Mesendoderm (in vitro differentiated cells): ENCODE data around the gene BATF3.
"Not testable (repeated sequence)": the region's sequence is repeated elsewhere in the genome, so short reads cannot be mapped to it uniquely, and the experiment has no call there.

Experiments used
- DNase-seq: peaks from one replicate; pipeline ENCODE4 v3.0.0; 2013
- H2AK5ac ChIP-seq: 2 replicates; pipeline ENCODE4 v1.6.1; 2013; ENCODE audit warnings: low read length, inconsistent platforms
- H2BK120ac ChIP-seq: 2 replicates; pipeline ENCODE4 v1.6.1; 2013; ENCODE audit warnings: low read depth, mild to moderate bottlenecking, low read length, moderate library complexity, mixed read lengths
- H2BK15ac ChIP-seq: replicated peaks from 2 replicates; pipeline ENCODE4 v1.6.1; 2013; ENCODE audit warnings: low read depth, mild to moderate bottlenecking, moderate library complexity
- H2BK5ac ChIP-seq: 2 replicates; pipeline ENCODE4 v1.6.1; 2013; ENCODE audit warnings: low read length, inconsistent platforms
- H3K18ac ChIP-seq: 2 replicates; pipeline ENCODE4 v1.6.1; 2013; ENCODE audit warnings: mild to moderate bottlenecking, low read length, mixed read lengths
- H3K23ac ChIP-seq: one replicate; pipeline ENCODE4 v1.6.1; 2013; ENCODE audit warnings: low read length
- H3K27ac ChIP-seq: 2 replicates; pipeline ENCODE4 v1.5.1; 2013; ENCODE audit warnings: low read depth, mild to moderate bottlenecking, inconsistent platforms, low read length, moderate library complexity
- H3K27me3 ChIP-seq: 2 replicates; pipeline ENCODE4 v1.6.1; 2013; ENCODE audit warnings: low read length, control low read depth, mild to moderate bottlenecking, inconsistent platforms; ENCODE audit not compliant: insufficient read depth, poor library complexity
- H3K36me3 ChIP-seq: 2 replicates; pipeline ENCODE4 v1.6.1; 2013; ENCODE audit warnings: low read length, inconsistent platforms; ENCODE audit not compliant: control insufficient read depth, insufficient read depth
- H3K4ac ChIP-seq: one replicate; pipeline ENCODE4 v1.6.1; 2013; ENCODE audit warnings: low read depth, mild to moderate bottlenecking, low read length, moderate library complexity
- H3K4me1 ChIP-seq: 2 replicates; pipeline ENCODE4 v1.6.1; 2013; ENCODE audit warnings: low read depth, low read length, inconsistent platforms; ENCODE audit not compliant: control insufficient read depth
- H3K4me2 ChIP-seq: 2 replicates; pipeline ENCODE4 v1.6.1; 2013; ENCODE audit warnings: low read length
- H3K4me3 ChIP-seq: 2 replicates; pipeline ENCODE4 v1.5.1; 2013; ENCODE audit warnings: mild to moderate bottlenecking, low read length
- H3K56ac ChIP-seq: one replicate; pipeline ENCODE4 v1.6.1; 2013; ENCODE audit warnings: low read length
- H3K79me1 ChIP-seq: 2 replicates; pipeline ENCODE4 v1.6.1; 2013; ENCODE audit warnings: low read length, inconsistent platforms
- H3K79me2 ChIP-seq: 2 replicates; pipeline ENCODE4 v1.6.1; 2013; ENCODE audit warnings: mild to moderate bottlenecking, low read length; ENCODE audit not compliant: control insufficient read depth, insufficient read depth
- H3K9ac ChIP-seq: 2 replicates; pipeline ENCODE4 v1.6.1; 2013; ENCODE audit warnings: low read length, inconsistent platforms
- H4K5ac ChIP-seq: one replicate; pipeline ENCODE4 v1.6.1; 2013; ENCODE audit warnings: low read length
- H4K8ac ChIP-seq: one replicate; pipeline ENCODE4 v1.6.1; 2013; ENCODE audit warnings: low read depth, mild to moderate bottlenecking, control low read depth, low read length, moderate library complexity
- WGBS: extraction: QIAGEN DNeasy Blood & Tissue Kit; methylation state at CpG from one replicate; pipeline ENCODE4 v1.1.7; 2013; ENCODE audit warnings: low lambda C conversion rate, missing lambda C conversion rate; ENCODE audit not compliant: insufficient coverage; ENCODE audit errors: extremely low coverage; 5-methylcytosine and 5-hydroxymethylcytosine counted together

BATF3 gene

GRCh38 chr1:212667223-212668139, 32.2 kb downstream of the BATF3 start:
- Histone ChIP-seq H3K27ac (no peak overlapping the region), H2BK120ac (no peak overlapping the region), H3K27me3 (no peaks in the 10 kb centered on the region), H3K79me2 (no peaks in the 10 kb centered on the region), H4K5ac (no peak overlapping the region), H3K36me3 (no peaks in the 10 kb centered on the region), H2AK5ac (no peak overlapping the region), H3K4me1 (peaks cover 6% of the 10 kb centered on the region), H3K18ac (no peak overlapping the region), H4K8ac (no peak overlapping the region), H3K23ac (no peak overlapping the region), H3K9ac (no peak overlapping the region), H3K4me3 (no peak overlapping the region), H3K56ac (peak overlapping the region; percentile 37), H3K4ac (no peak overlapping the region), H3K79me1 (no peaks in the 10 kb centered on the region), H2BK15ac (no peak overlapping the region), H2BK5ac (no peak overlapping the region), H3K4me2 (no peak overlapping the region)
- WGBS = no CpG with 5 or more reads among the region's 9 CpGs
- peak; percentile 97 for DNase-seq

GRCh38 chr1:212666116-212666775, 33.4 kb downstream of the BATF3 start:
- H4K8ac ChIP-seq = no peak overlapping the region
- no peak for DNase-seq
- no peak overlapping the region for H3K27ac ChIP-seq

GRCh38 chr1:212665241-212666115, 34.2 kb downstream of the BATF3 start:
- Histone ChIP-seq H3K18ac (no peak overlapping the region), H3K4me3 (peak overlapping the region; percentile 53), H3K23ac (no peak overlapping the region), H3K27me3 (no peaks in the 10 kb centered on the region), H2BK120ac (no peak overlapping the region), H3K4me2 (peak overlapping the region; percentile 73), H2BK15ac (no peak overlapping the region), H3K56ac (peak overlapping the region; percentile 95), H4K8ac (no peak overlapping the region), H2AK5ac (no peak overlapping the region), H3K9ac (peak overlapping the region; percentile 79), H4K5ac (no peak overlapping the region), H3K4ac (no peak overlapping the region), H3K79me2 (no peaks in the 10 kb centered on the region), H3K4me1 (peaks cover 6% of the 10 kb centered on the region), H3K36me3 (no peaks in the 10 kb centered on the region), H3K79me1 (no peaks in the 10 kb centered on the region), H2BK5ac (peak overlapping the region; percentile 89), H3K27ac (no peak overlapping the region)
- WGBS = no CpG with 5 or more reads among the region's 37 CpGs
- DNase-seq = peak; percentile 88

More at GRCh38 chr1:212666116-212666775, 33.4 kb downstream of the BATF3 start:
- Histone ChIP-seq H3K36me3 (no peaks in the 10 kb centered on the region), H3K23ac (no peak overlapping the region), H3K79me2 (no peaks in the 10 kb centered on the region), H4K5ac (no peak overlapping the region), H3K4me1 (peaks cover 6% of the 10 kb centered on the region), H3K27me3 (no peaks in the 10 kb centered on the region), H3K56ac (no peak overlapping the region), H2BK5ac (no peak overlapping the region), H3K9ac (no peak overlapping the region), H3K18ac (no peak overlapping the region), H2BK15ac (no peak overlapping the region), H3K4me2 (no peak overlapping the region), H3K4me3 (no peak overlapping the region), H3K79me1 (no peaks in the 10 kb centered on the region), H2BK120ac (no peak overlapping the region), H3K4ac (no peak overlapping the region), H2AK5ac (no peak overlapping the region)
- no CpG with 5 or more reads among the region's 10 CpGs for WGBS

- Histone ChIP-seq H3K4me2 (no peak overlapping the region), H2AK5ac (no peak overlapping the region), H3K18ac (no peak overlapping the region), H3K79me2 (no peaks in the 10 kb centered on the region), H3K4me3 (no peak overlapping the region), H2BK15ac (no peak overlapping the region), H4K8ac (no peak overlapping the region), H3K4me1 (peaks cover 6% of the 10 kb centered on the region), H3K27me3 (no peaks in the 10 kb centered on the region), H3K56ac (no peak overlapping the region), H2BK5ac (no peak overlapping the region), H3K79me1 (no peaks in the 10 kb centered on the region), H3K9ac (no peak overlapping the region), H3K27ac (no peak overlapping the region), H3K4ac (no peak overlapping the region), H3K36me3 (no peaks in the 10 kb centered on the region), H3K23ac (no peak overlapping the region), H2BK120ac (no peak overlapping the region), H4K5ac (no peak overlapping the region)
- WGBS = no CpG with 5 or more reads among the region's 11 CpGs
- DNase-seq = no peak
These were observed 35.0 kb downstream of the BATF3 start for GRCh38 chr1:212664409-212665199.

- H3K27me3 ChIP-seq, H3K27ac ChIP-seq, H3K79me1 ChIP-seq, H4K5ac ChIP-seq, H2BK120ac ChIP-seq, H3K9ac ChIP-seq, H2BK15ac ChIP-seq, H3K4ac ChIP-seq, H3K23ac ChIP-seq, H4K8ac ChIP-seq, H3K18ac ChIP-seq, H3K4me3 ChIP-seq, H3K4me1 ChIP-seq, H3K79me2 ChIP-seq, H3K4me2 ChIP-seq, H2BK5ac ChIP-seq, H3K36me3 ChIP-seq, H2AK5ac ChIP-seq: not testable (repeated sequence)
- no CpG with 5 or more reads among the region's 7 CpGs for WGBS
- H3K56ac ChIP-seq = peak overlapping the region; percentile 42
- DNase-seq = peak; percentile 42
These were observed 41.4 kb downstream of the BATF3 start for GRCh38 chr1:212658250-212658649.
